Thyroid gland (tissue), 4 donors: ENCODE data around the gene PEX10. TPM values are rescaled to one million over a fixed set of nuclear protein-coding genes. Genes with fewer than 3 reads are reported as not detected.

Source experiments
- DNase-seq, 2 donors: peaks; one replicate each; pipeline ENCODE4 v3.0.0-alpha.2; 2019
- H3K27ac ChIP-seq, 3 donors: fragments of 200-600 bp; sonication (generic); 1 replicate in 2 of 3; 2 replicates in 1 of 3; pipeline ENCODE4 v1.5.1; 2016 to 2019; ENCODE audit warnings: mild to moderate bottlenecking in 1 of 3, moderate library complexity in 1 of 3
- H3K27me3 ChIP-seq: fragments of 200-600 bp; sonication (generic); one replicate; pipeline ENCODE4 v1.5.1; 2019
- H3K36me3 ChIP-seq, 2 donors: fragments of 200-600 bp; sonication (generic); one replicate each; pipeline ENCODE4 v1.5.1; 2016 to 2019
- H3K4me1 ChIP-seq, 2 donors: fragments of 200-600 bp; sonication (generic); one replicate each; pipeline ENCODE4 v1.5.1; 2017 to 2019
- H3K4me3 ChIP-seq, 3 donors: fragments of 200-600 bp; sonication (generic); replicated peaks in 1 of 3; 1 replicate in 2 of 3; 2 replicates in 1 of 3; pipeline ENCODE4 v1.5.1; 2016; ENCODE audit warnings: mild to moderate bottlenecking in 1 of 3
- H3K9me3 ChIP-seq: fragments of 200-600 bp; sonication (generic); one replicate; pipeline ENCODE4 v1.5.1; 2017
- CTCF ChIP-seq, 6 experiments: fragments of 200-600 bp in 3 of 6; fragments of 450-650 bp in 3 of 6; sonication (generic) in 3 of 6; IDR thresholded peaks; one replicate each; pipeline ENCODE4 v1.5.1; 2016 to 2019; ENCODE audit warnings: antibody characterized with exemption in 6 of 6, mild to moderate bottlenecking in 2 of 6, inconsistent platforms in 1 of 6, moderate library complexity in 1 of 6
- POLR2A ChIP-seq, 2 donors: fragments of 450-650 bp; IDR thresholded peaks; one replicate each; pipeline ENCODE4 v1.6.1; 2017; ENCODE audit warnings: antibody characterized with exemption in 2 of 2, mild to moderate bottlenecking in 2 of 2, moderate library complexity in 1 of 2
- WGBS, 2 donors: methylation state at CpG; one replicate each; pipeline ENCODE4 v1.1.5; 2017; 5-methylcytosine and 5-hydroxymethylcytosine counted together
- intact Hi-C: fragments of 100-400 bp; cut with DNase I; formaldehyde crosslinking; loops from one replicate; pipeline ENCODE4 v1.15.1; 2023
- total RNA-seq, 4 donors: library from RNA; depleted of rRNA; stranded (reverse); fragments of >200 nt; gene quantifications; one replicate each; pipeline ENCODE4 v1.2.3, GENCODE V29; 2016

PEX10 gene
- total RNA-seq, 4 donors from 2014 or later: 25.0 to 35.2 (median 33.5) TPM

- TF ChIP-seq CTCF (IDR thresholded peaks at IDR 0.05): no peak
- TF ChIP-seq POLR2A (IDR thresholded peaks at IDR 0.05): no peak
- WGBS, 2 donors: 92% methylated on average over 7 of the region's 7 CpGs
- H3K4me1 ChIP-seq: peaks cover 26 to 33% of the 10 kb centered on the region in 2 donors
- intact Hi-C loops: loop anchor here (10.0 kb wide), 1 partner anchor 75 kb away; no protein-coding TSS in a partner anchor
- H3K9me3 ChIP-seq: no peaks in the 10 kb centered on the region
- H3K27ac ChIP-seq: no peak overlapping the region
- peaks cover 0 to 3% of the 10 kb centered on the region in 2 donors for H3K36me3 ChIP-seq
- no peak overlapping the region for H3K4me3 ChIP-seq
- H3K27me3 ChIP-seq: no peaks in the 10 kb centered on the region
- no peak for DNase-seq
Observed at GRCh38 chr1:2389644-2390043, 22.7 kb downstream of the PEX10 start.

GRCh38 chr1:2388004-2388913 is 24.1 kb downstream of the PEX10 start:
- peaks cover 20 to 22% of the 10 kb centered on the region in 2 donors for H3K4me1 ChIP-seq
- DNase-seq: no peak
- no peak for TF ChIP-seq POLR2A (IDR thresholded peaks at IDR 0.05)
- no peak for TF ChIP-seq CTCF (IDR thresholded peaks at IDR 0.05)
- H3K4me3 ChIP-seq: no peak overlapping the region
- H3K27ac ChIP-seq: no peak overlapping the region
- no peaks in the 10 kb centered on the region for H3K9me3 ChIP-seq
- no peaks in the 10 kb centered on the region for H3K36me3 ChIP-seq
- WGBS, 2 donors: 95 to 97% methylated on average over 32 of the region's 32 CpGs
- intact Hi-C loops: loop anchor here (10.0 kb wide), 1 partner anchor 73 kb away; no protein-coding TSS in a partner anchor
- no peaks in the 10 kb centered on the region for H3K27me3 ChIP-seq

DNA sequence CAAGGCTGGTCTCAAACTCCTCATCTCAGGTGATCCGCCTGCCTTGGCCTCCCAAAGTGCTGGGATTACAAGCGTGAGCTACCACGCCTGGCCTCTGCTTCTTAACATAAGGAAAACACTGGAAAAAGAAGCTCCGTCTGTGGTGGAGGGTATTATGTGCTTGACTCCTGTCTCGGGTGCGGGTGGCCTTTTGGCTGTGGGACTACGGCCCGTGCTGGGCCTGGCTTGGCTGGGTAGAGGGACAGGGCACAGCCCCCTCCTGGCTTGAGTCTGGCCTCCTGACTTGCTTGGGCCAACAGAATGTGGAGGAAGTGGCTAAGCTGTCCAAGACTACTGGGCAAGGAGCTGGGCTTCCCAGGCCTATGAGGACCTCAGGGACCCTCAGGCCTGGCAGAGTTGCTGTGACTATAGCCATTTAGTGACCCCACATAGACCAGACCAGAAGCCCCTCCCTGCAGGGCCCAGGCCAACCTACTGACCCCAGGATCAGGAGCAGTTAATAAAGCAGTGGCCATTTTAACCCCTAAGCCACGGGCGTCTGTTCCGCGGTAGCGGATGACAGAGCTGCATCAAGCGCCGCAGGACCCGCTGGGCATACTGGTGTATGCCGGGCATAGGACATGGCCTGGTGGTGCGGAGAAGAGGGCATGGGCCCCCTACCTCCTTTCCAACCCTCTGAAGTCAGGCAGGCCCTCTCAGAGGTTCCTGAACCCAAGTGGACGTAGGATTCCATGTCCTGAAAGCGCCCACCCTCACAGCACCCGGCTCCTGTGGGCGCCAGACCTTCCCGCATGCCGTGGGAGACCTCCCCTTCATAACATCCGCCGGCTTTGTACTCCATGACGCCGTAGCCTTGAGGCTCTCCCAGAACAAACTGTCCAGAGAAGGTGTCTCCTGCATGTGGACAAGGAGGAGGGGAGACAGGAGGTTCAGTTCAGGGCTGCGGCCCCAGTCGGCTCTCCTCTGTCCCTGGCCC is 25.4 kb downstream of the PEX10 start:
- WGBS, 2 donors: 95 to 98% methylated on average over 24 to 28 of the region's 30 CpGs
- no peak for TF ChIP-seq POLR2A (IDR thresholded peaks at IDR 0.05)
- no peak for TF ChIP-seq CTCF (IDR thresholded peaks at IDR 0.05)
- Histone ChIP-seq H3K36me3 (no peaks in the 10 kb centered on the region), H3K4me3 (no peak overlapping the region), H3K27ac (no peak overlapping the region), H3K9me3 (no peaks in the 10 kb centered on the region), H3K4me1 (peaks cover 11% of the 10 kb centered on the region in 2 donors), H3K27me3 (no peaks in the 10 kb centered on the region)
- intact Hi-C loops: loop anchor here (10.0 kb wide), 1 partner anchor 72 kb away; no protein-coding TSS in a partner anchor
- no peak for DNase-seq

DNA sequence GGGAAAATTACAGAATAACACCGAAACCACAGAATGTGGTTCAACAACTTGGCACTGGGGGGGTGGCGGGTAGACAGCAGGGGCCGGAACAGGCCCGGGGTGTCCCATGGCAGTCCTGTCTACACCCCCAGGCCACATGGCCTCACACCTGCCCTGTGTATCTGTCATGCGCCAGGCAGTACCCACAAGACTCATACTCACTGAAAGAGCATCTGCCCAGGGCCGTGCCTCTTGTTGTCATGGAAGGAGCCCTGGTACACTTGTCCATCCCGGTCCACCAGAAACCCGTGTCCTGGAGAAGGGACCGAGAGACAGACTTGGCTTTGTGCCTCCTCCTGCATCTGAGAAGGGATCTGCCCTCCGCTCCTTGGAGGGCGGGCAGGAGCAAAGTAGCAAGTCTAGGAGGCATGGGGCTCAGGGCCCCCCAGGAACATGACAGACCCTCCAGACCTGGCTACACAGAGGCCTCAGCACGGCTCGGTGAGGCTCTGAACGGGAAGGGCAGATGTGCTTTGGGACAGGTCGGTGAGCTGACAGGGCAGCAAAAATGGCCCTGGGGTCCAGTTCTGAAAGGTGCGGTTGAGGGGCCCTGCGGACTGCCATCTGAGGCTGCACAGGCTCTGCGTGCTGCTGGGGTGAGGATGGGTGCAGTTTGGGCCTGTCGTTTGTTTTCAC is 26.6 kb downstream of the PEX10 start:
- 88 to 92% methylated on average over 19 of the region's 19 CpGs for WGBS, 2 donors
- intact Hi-C loops: loop anchor here (10.0 kb wide), 1 partner anchor 71 kb away; no protein-coding TSS in a partner anchor

More for the DNA sequence above, 26.6 kb downstream of the PEX10 start:
- Histone ChIP-seq H3K4me3 (no peak overlapping the region), H3K27me3 (no peaks in the 10 kb centered on the region), H3K4me1 (peaks cover 8% of the 10 kb centered on the region in 2 donors), H3K9me3 (no peaks in the 10 kb centered on the region), H3K27ac (no peak overlapping the region), H3K36me3 (no peaks in the 10 kb centered on the region)
- TF ChIP-seq CTCF (IDR thresholded peaks at IDR 0.05) (no peak), POLR2A (IDR thresholded peaks at IDR 0.05) (no peak)
- no peak for DNase-seq
